ENCODE data around the gene PTGR1.

DNA sequence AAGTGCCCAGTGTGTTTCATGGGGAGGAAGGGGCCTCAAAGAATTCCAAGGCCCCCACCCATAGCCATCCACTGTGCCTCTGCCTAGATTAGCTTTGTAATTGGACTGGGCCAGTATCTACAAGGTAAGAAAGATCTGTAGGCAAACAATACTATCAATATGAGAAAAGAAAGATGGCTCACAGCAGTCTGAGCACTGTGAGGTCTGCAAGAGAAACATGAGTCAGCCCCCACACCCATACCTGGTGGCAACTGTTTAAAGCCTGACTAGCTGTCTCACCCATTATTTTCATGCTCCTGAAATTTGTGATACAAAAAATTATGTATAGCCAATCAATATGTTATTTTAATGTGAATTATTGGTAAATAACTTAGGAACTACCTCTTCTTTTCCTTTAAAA is 84.5 kb downstream of the PTGR1 start:
- TF ChIP-seq EZH2phosphoT487 (IDR thresholded peaks at IDR 0.05; ENCODE audit: unreplicated experiment): no peak
- TF ChIP-seq, protein P1, sequence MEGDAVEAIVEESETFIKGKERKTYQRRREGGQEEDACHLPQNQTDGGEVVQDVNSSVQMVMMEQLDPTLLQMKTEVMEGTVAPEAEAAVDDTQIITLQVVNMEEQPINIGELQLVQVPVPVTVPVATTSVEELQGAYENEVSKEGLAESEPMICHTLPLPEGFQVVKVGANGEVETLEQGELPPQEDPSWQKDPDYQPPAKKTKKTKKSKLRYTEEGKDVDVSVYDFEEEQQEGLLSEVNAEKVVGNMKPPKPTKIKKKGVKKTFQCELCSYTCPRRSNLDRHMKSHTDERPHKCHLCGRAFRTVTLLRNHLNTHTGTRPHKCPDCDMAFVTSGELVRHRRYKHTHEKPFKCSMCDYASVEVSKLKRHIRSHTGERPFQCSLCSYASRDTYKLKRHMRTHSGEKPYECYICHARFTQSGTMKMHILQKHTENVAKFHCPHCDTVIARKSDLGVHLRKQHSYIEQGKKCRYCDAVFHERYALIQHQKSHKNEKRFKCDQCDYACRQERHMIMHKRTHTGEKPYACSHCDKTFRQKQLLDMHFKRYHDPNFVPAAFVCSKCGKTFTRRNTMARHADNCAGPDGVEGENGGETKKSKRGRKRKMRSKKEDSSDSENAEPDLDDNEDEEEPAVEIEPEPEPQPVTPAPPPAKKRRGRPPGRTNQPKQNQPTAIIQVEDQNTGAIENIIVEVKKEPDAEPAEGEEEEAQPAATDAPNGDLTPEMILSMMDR (conservative IDR thresholded peaks at IDR 0.05; ENCODE audit: low read depth in 2 of 2): no peak
- TF ChIP-seq EZH2 (IDR thresholded peaks at IDR 0.05; ENCODE audit: low read depth, unreplicated experiment): no peak
- TF ChIP-seq POLR2AphosphoS5 (IDR thresholded peaks at IDR 0.05; ENCODE audit: low read depth): no peak
- TF ChIP-seq CREB1 (CRISPR knock-in tag; IDR thresholded peaks at IDR 0.05; ENCODE audit: low read depth): no peak

Data from GM23338 (cell line).